ENCODE data around the gene TAAR1. TPM values are rescaled to one million over a fixed set of nuclear protein-coding genes. Genes with fewer than 3 reads are reported as not detected.

The TAAR1 gene
- total RNA-seq, 1 experiment from 2014 or later = not detected

GRCh38 chr6:132690678-132691077 is 31.7 kb upstream of the TAAR1 start:
- TF ChIP-seq CTCF (IDR thresholded peaks at IDR 0.05; ENCODE audit: unreplicated experiment) = no peak
- DNase-seq (ENCODE audit: unreplicated experiment) = no peak
- Mint-ChIP-seq H3K36me3 (ENCODE audit: insufficient read depth, unreplicated experiment) (no peaks in the 10 kb centered on the region), H3K27me3 (ENCODE audit: insufficient read depth, unreplicated experiment) (no peaks in the 10 kb centered on the region), H3K4me3 (ENCODE audit: unreplicated experiment) (no peak overlapping the region), H3K4me1 (ENCODE audit: insufficient read depth, unreplicated experiment) (peaks cover 26% of the 10 kb centered on the region), H3K9me3 (ENCODE audit: unreplicated experiment) (peaks cover 3% of the 10 kb centered on the region), H3K27ac (ENCODE audit: low read depth, unreplicated experiment) (no peak overlapping the region)
- no TSS peak for BruUV-seq (replicated peaks)
- intact Hi-C loops (cut with micrococcal nuclease) = no loop called here
- ChIA-PET POLR2A (interaction anchor here (0.6 to 1.0 kb wide), 2 partner anchors 14 to 108 kb away, joined by 3 read pairs; partner anchors contain the start of gene SLC18B1), CTCF (interaction anchor here (1.0 to 3.2 kb wide), 3 partner anchors 19 to 878 kb away, joined by 3 to 8 read pairs (median 4); no protein-coding TSS in a partner anchor)

GRCh38 chr6:132687306-132687705 is 28.3 kb upstream of the TAAR1 start:
- intact Hi-C loops (cut with micrococcal nuclease) = loop anchor here (2.0 kb wide), 1 partner anchor 47 kb away; no protein-coding TSS in a partner anchor
- no peak for TF ChIP-seq CTCF (IDR thresholded peaks at IDR 0.05; ENCODE audit: unreplicated experiment)
- CTCF ChIA-PET = interaction anchor here (0.7 to 1.1 kb wide), 3 partner anchors 19 to 113 kb away, joined by 3 to 4 read pairs (median 4); partner anchors contain the start of gene SLC18B1
- DNase-seq (ENCODE audit: unreplicated experiment) = peak; percentile 77
- POLR2A ChIA-PET = interaction anchor here (0.7 to 6.9 kb wide), 6 partner anchors 9 to 128 kb away, joined by 3 to 38 read pairs (median 4); partner anchors contain the start of genes RPS12 and SLC18B1
- H3K4me1 Mint-ChIP-seq (ENCODE audit: insufficient read depth, unreplicated experiment) = peaks cover 28% of the 10 kb centered on the region
- peak overlapping the region; percentile 95 for H3K27ac Mint-ChIP-seq (ENCODE audit: low read depth, unreplicated experiment)
- H3K9me3 Mint-ChIP-seq (ENCODE audit: unreplicated experiment) = no peaks in the 10 kb centered on the region
- H3K36me3 Mint-ChIP-seq (ENCODE audit: insufficient read depth, unreplicated experiment) = peaks cover 12% of the 10 kb centered on the region
- BruUV-seq (replicated peaks) = no TSS peak
- H3K27me3 Mint-ChIP-seq (ENCODE audit: insufficient read depth, unreplicated experiment) = no peaks in the 10 kb centered on the region
- H3K4me3 Mint-ChIP-seq (ENCODE audit: unreplicated experiment) = peak overlapping the region; percentile 66

- H3K27me3 Mint-ChIP-seq (ENCODE audit: insufficient read depth, unreplicated experiment) = no peaks in the 10 kb centered on the region
- ChIA-PET CTCF (interaction anchor here (0.7 to 1.0 kb wide), 3 partner anchors 79 to 175 kb away, joined by 3 to 5 read pairs (median 4); no protein-coding TSS in a partner anchor), POLR2A (interaction anchor here (0.7 to 6.9 kb wide), 7 partner anchors 46 to 1205 kb away, joined by 3 to 38 read pairs (median 4); partner anchors contain the start of genes RPS12, SLC18B1 and STX7)
- peak overlapping the region; percentile 66 for H3K4me3 Mint-ChIP-seq (ENCODE audit: unreplicated experiment)
- H3K36me3 Mint-ChIP-seq (ENCODE audit: insufficient read depth, unreplicated experiment) = peaks cover 20% of the 10 kb centered on the region
- H3K4me1 Mint-ChIP-seq (ENCODE audit: insufficient read depth, unreplicated experiment) = peaks cover 28% of the 10 kb centered on the region
- H3K9me3 Mint-ChIP-seq (ENCODE audit: unreplicated experiment) = no peaks in the 10 kb centered on the region
- peak overlapping the region; percentile 95 for H3K27ac Mint-ChIP-seq (ENCODE audit: low read depth, unreplicated experiment)
- no TSS peak for BruUV-seq (replicated peaks)
- no peak for TF ChIP-seq CTCF (IDR thresholded peaks at IDR 0.05; ENCODE audit: unreplicated experiment)
- intact Hi-C loops (cut with micrococcal nuclease) = loop anchor here (2.0 kb wide), 1 partner anchor 48 kb away; no protein-coding TSS in a partner anchor
- no peak for DNase-seq (ENCODE audit: unreplicated experiment)
These were observed 27.5 kb upstream of the TAAR1 start for GRCh38 chr6:132686531-132686930.

- BruUV-seq (replicated peaks) = no TSS peak
- no peak for TF ChIP-seq CTCF (IDR thresholded peaks at IDR 0.05; ENCODE audit: unreplicated experiment)
- Mint-ChIP-seq H3K27ac (ENCODE audit: low read depth, unreplicated experiment) (peak overlapping the region; percentile 95), H3K9me3 (ENCODE audit: unreplicated experiment) (no peaks in the 10 kb centered on the region), H3K4me1 (ENCODE audit: insufficient read depth, unreplicated experiment) (peaks cover 28% of the 10 kb centered on the region), H3K27me3 (ENCODE audit: insufficient read depth, unreplicated experiment) (no peaks in the 10 kb centered on the region), H3K36me3 (ENCODE audit: insufficient read depth, unreplicated experiment) (peaks cover 20% of the 10 kb centered on the region), H3K4me3 (ENCODE audit: unreplicated experiment) (peak overlapping the region; percentile 66)
- DNase-seq (ENCODE audit: unreplicated experiment) = no peak
- POLR2A ChIA-PET = interaction anchor here (1.0 to 6.9 kb wide), 5 partner anchors 12 to 130 kb away, joined by 5 to 38 read pairs (median 7); partner anchors contain the start of genes RPS12 and SLC18B1
- intact Hi-C loops (cut with micrococcal nuclease) = no loop called here
- CTCF ChIA-PET = interaction anchor here (1.0 to 2.2 kb wide), 7 partner anchors 12 to 132 kb away, joined by 3 to 13 read pairs (median 4); partner anchors contain the start of gene SLC18B1
These were observed 26.0 kb upstream of the TAAR1 start for GRCh38 chr6:132685009-132685408.
